ENCODE data around the gene MRAS. TPM values are rescaled to one million over a fixed set of nuclear protein-coding genes. Genes with fewer than 3 reads are reported as not detected.
"Not testable (repeated sequence)": the region's sequence is repeated elsewhere in the genome, so short reads cannot be mapped to it uniquely, and the experiment has no call there.

Gene MRAS
- total RNA-seq, 1 experiment from 2014 or later = 2.4 TPM

GRCh38 chr3:138451595-138452162, 103.3 kb downstream of the MRAS start:
- Histone ChIP-seq H3K9me3 (ENCODE audit: insufficient read depth, low read depth) (no peaks in the 10 kb centered on the region), H3F3A (ENCODE audit: insufficient read depth, low read depth) (no peaks in the 10 kb centered on the region), H3K27ac (no peak overlapping the region), H3K4me3 (no peak overlapping the region), H3K9me2 (ENCODE audit: insufficient read depth) (no peaks in the 10 kb centered on the region), H3K27me3 (ENCODE audit: insufficient read depth, low read depth) (no peaks in the 10 kb centered on the region), H3K79me2 (ENCODE audit: low read depth) (no peaks in the 10 kb centered on the region), H3K4me2 (no peak overlapping the region), H3K4me1 (replicated peaks; ENCODE audit: insufficient read depth) (no peaks in the 10 kb centered on the region), H4K20me1 (ENCODE audit: insufficient read depth) (no peaks in the 10 kb centered on the region), H2AFZ (no peak overlapping the region), H3K36me3 (ENCODE audit: low read depth) (no peaks in the 10 kb centered on the region)
- no peak for DNase-seq
- ChIA-PET POLR2A (ENCODE audit: unreplicated experiment) (no interaction called here), CTCF (no interaction called here)
- BruUV-seq (replicated peaks) = no TSS peak
- intact Hi-C loops (cut with micrococcal nuclease; ENCODE audit: unreplicated experiment) = no loop called here
- TF ChIP-seq, protein P1, sequence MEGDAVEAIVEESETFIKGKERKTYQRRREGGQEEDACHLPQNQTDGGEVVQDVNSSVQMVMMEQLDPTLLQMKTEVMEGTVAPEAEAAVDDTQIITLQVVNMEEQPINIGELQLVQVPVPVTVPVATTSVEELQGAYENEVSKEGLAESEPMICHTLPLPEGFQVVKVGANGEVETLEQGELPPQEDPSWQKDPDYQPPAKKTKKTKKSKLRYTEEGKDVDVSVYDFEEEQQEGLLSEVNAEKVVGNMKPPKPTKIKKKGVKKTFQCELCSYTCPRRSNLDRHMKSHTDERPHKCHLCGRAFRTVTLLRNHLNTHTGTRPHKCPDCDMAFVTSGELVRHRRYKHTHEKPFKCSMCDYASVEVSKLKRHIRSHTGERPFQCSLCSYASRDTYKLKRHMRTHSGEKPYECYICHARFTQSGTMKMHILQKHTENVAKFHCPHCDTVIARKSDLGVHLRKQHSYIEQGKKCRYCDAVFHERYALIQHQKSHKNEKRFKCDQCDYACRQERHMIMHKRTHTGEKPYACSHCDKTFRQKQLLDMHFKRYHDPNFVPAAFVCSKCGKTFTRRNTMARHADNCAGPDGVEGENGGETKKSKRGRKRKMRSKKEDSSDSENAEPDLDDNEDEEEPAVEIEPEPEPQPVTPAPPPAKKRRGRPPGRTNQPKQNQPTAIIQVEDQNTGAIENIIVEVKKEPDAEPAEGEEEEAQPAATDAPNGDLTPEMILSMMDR (conservative IDR thresholded peaks at IDR 0.05) = no peak
- TF ChIP-seq EZH2 (IDR thresholded peaks at IDR 0.05; ENCODE audit: low read depth) = no peak

- BruUV-seq (replicated peaks) = no TSS peak
- H3K36me3 ChIP-seq (ENCODE audit: low read depth) = no peaks in the 10 kb centered on the region
- ChIA-PET POLR2A (ENCODE audit: unreplicated experiment) (no interaction called here), CTCF (no interaction called here)
- no peak overlapping the region for H3K4me3 ChIP-seq
- TF ChIP-seq, protein P1 (conservative IDR thresholded peaks at IDR 0.05) = no peak
- TF ChIP-seq EZH2 (IDR thresholded peaks at IDR 0.05; ENCODE audit: low read depth) = no peak
- H3K4me1 ChIP-seq (replicated peaks; ENCODE audit: insufficient read depth) = no peaks in the 10 kb centered on the region
- no peaks in the 10 kb centered on the region for H3K27me3 ChIP-seq (ENCODE audit: insufficient read depth, low read depth)
- intact Hi-C loops (cut with micrococcal nuclease; ENCODE audit: unreplicated experiment) = no loop called here
- H3K27ac ChIP-seq = no peak overlapping the region
- no peaks in the 10 kb centered on the region for H3F3A ChIP-seq (ENCODE audit: insufficient read depth, low read depth)
- H3K4me2 ChIP-seq = no peak overlapping the region
- H2AFZ ChIP-seq = no peak overlapping the region
- H3K9me3 ChIP-seq (ENCODE audit: insufficient read depth, low read depth) = no peaks in the 10 kb centered on the region
- no peaks in the 10 kb centered on the region for H3K79me2 ChIP-seq (ENCODE audit: low read depth)
- H4K20me1 ChIP-seq (ENCODE audit: insufficient read depth) = no peaks in the 10 kb centered on the region
- H3K9me2 ChIP-seq (ENCODE audit: insufficient read depth) = no peaks in the 10 kb centered on the region
- no peak for DNase-seq
Measured at GRCh38 chr3:138452436-138452835, 104.1 kb downstream of the MRAS start.

DNA sequence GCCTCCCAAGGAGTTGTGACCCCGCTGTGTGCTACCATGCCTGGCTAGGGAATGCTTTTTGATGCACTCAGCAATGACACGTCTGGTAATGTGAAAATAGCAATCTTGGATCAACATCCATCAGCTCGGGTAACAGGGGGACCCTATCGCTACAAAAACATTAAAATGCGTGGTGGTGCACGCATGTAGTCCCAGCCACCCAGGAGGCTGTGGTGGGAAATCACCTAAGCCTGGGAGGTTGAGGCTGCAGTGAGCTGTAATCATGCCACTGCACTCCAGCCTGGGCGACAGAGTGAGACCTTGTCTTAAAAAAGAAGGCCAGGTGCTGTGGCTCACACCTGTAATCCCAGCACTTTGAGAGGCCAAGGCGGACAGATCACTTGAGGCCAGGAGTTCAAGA, 105.6 kb downstream of the MRAS start:
- BruUV-seq (replicated peaks); H4K20me1 ChIP-seq (ENCODE audit: insufficient read depth); H3K36me3 ChIP-seq (ENCODE audit: low read depth); H3K79me2 ChIP-seq (ENCODE audit: low read depth); H3K4me2 ChIP-seq; DNase-seq; H3K9me2 ChIP-seq (ENCODE audit: insufficient read depth); POLR2A ChIA-PET (ENCODE audit: unreplicated experiment); H3F3A ChIP-seq (ENCODE audit: insufficient read depth, low read depth); H3K4me3 ChIP-seq; H2AFZ ChIP-seq; H3K27ac ChIP-seq; intact Hi-C loops (cut with micrococcal nuclease; ENCODE audit: unreplicated experiment); CTCF ChIA-PET; H3K27me3 ChIP-seq (ENCODE audit: insufficient read depth, low read depth); H3K9me3 ChIP-seq (ENCODE audit: insufficient read depth, low read depth); H3K4me1 ChIP-seq (replicated peaks; ENCODE audit: insufficient read depth): not testable (repeated sequence)

Other genes with a start within 250 kb of the MRAS start
- 2.3 and 6.1 TPM in 2 replicates for gene DZIP1L, start 233.0 kb upstream of the MRAS start, total RNA-seq (2021)
- gene A4GNT, start 216.2 kb upstream of the MRAS start, total RNA-seq (2021) = not detected in 2 replicates
- 17.4 and 18.4 TPM in 2 replicates for gene DBR1, start 173.7 kb upstream of the MRAS start, total RNA-seq (2021)
- 32.2 and 32.4 TPM in 2 replicates for gene ARMC8, start 161.3 kb upstream of the MRAS start, total RNA-seq (2021)
- 1.3 TPM in 1 of 2 replicates, not detected in the other for gene NME9, start 18.7 kb upstream of the MRAS start, total RNA-seq (2021)
- gene ESYT3, start 86.0 kb downstream of the MRAS start, total RNA-seq (2021) = 6.4 and 8.0 TPM in 2 replicates
- gene CEP70, start 245.7 kb downstream of the MRAS start, total RNA-seq (2021) = 50.5 and 73.6 TPM in 2 replicates